Measurements from ENCODE around the gene HTATIP2. TPM values are rescaled to one million over a fixed set of nuclear protein-coding genes. Genes with fewer than 3 reads are reported as not detected.

The HTATIP2 gene
- total RNA-seq, 4 donors from 2014 or later, result 39.0 to 83.9 (median 55.7) TPM

GRCh38 chr11:20388096-20389055 is 24.9 kb downstream of the HTATIP2 start:
- TF ChIP-seq CTCF (IDR thresholded peaks at IDR 0.05; ENCODE audit: low read depth), result no peak

- TF ChIP-seq CTCF (IDR thresholded peaks at IDR 0.05; ENCODE audit: low read depth), result no peak
These were observed 33.8 kb downstream of the HTATIP2 start for GRCh38 chr11:20397281-20397680.

- no peak for TF ChIP-seq CTCF (IDR thresholded peaks at IDR 0.05; ENCODE audit: low read depth)
These were observed 36.0 kb downstream of the HTATIP2 start for GRCh38 chr11:20399498-20399897.

GRCh38 chr11:20403059-20403458 is 39.5 kb downstream of the HTATIP2 start:
- no peak for TF ChIP-seq CTCF (IDR thresholded peaks at IDR 0.05; ENCODE audit: low read depth)

- TF ChIP-seq CTCF (IDR thresholded peaks at IDR 0.05; ENCODE audit: low read depth), result no peak
These were observed 43.0 kb downstream of the HTATIP2 start for GRCh38 chr11:20406484-20406883.

GRCh38 chr11:20407344-20407743 is 43.8 kb downstream of the HTATIP2 start:
- TF ChIP-seq CTCF (IDR thresholded peaks at IDR 0.05; ENCODE audit: low read depth), result no peak

- TF ChIP-seq CTCF (IDR thresholded peaks at IDR 0.05; ENCODE audit: low read depth), result no peak
These were observed 51.9 kb downstream of the HTATIP2 start for GRCh38 chr11:20415432-20415831.
